Measurements from ENCODE around the gene TSPEAR. TPM values are rescaled to one million over a fixed set of nuclear protein-coding genes. Genes with fewer than 3 reads are reported as not detected.
A peak's percentile ranks its signal among the peaks of the same experiment; 100 is the strongest.

Gene TSPEAR
- total and polyA plus RNA-seq, 2 of the 13 experiments (the other 11 are each of a cell fraction or from before 2014, with no cell fraction given) = 0.07 to 0.32 TPM

DNA sequence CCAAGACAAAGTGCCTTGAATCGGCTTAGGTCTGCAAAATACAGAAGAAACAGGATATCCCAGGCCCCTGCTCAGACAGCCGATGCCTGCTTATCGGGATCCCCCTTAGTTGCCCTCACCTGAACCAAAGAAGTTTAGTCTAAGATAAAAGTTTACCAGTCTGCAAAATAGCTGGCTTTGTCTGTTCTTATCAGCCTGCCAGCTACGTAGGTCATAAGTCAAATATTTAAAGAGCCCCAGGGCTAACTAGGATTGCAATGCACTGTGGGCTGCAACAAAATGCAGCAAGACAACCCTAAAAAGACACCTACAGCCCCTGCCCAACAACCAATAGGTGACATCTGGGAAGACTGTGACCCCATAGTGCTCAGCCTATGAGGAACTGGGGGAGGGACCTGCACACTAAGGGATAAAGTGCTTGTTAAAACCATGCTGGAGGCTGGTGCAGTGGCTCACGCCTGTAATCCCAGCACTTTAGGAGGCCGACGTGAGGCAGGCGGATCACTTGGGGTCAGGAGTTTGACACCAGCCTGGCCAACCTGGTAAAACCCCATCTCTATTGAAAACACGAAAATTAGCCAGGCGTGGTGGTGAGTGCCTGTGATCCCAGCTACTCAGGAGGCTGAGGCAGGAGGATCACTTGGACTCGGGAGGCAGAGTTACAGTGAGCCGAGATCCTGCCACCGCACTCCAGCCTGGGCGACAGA is 228.6 kb downstream of the TSPEAR start (continued):
- TF ChIP-seq CEBPB (IDR thresholded peaks at IDR 0.05; ENCODE audit: borderline replicate concordance, low read depth, low read length) (0 out of 2 replicates have a peak, but pooled peaks have one; percentile 2), HMGXB4 (CRISPR knock-in tag; IDR thresholded peaks at IDR 0.05; ENCODE audit: borderline replicate concordance in 1 of 2, low read depth in 1 of 2) (peak in 1 of 2 experiments; percentile 44; a peak in 1 of 4 replicates), TOPORS (CRISPR knock-in tag; IDR thresholded peaks at IDR 0.05) (0 out of 2 replicates have a peak, but pooled peaks have one; percentile 55), ZBTB10 (CRISPR knock-in tag; IDR thresholded peaks at IDR 0.05; ENCODE audit: borderline replicate concordance) (no peak; the same call in 1 of the 2 replicates), ZBTB1 (CRISPR knock-in tag; IDR thresholded peaks at IDR 0.05; ENCODE audit: borderline replicate concordance) (no peak), MTA1 (CRISPR knock-in tag; IDR thresholded peaks at IDR 0.05; ENCODE audit: borderline replicate concordance) (peak; percentile 72), ZNF788 (CRISPR knock-in tag; IDR thresholded peaks at IDR 0.05; ENCODE audit: borderline replicate concordance) (0 out of 2 replicates have a peak, but pooled peaks have one; percentile 24), JUND (CRISPR knock-in tag; IDR thresholded peaks at IDR 0.05) (no peak), ZNF615 (CRISPR knock-in tag; IDR thresholded peaks at IDR 0.05; ENCODE audit: borderline replicate concordance) (no peak), CBX5 (CRISPR knock-in tag; IDR thresholded peaks at IDR 0.05; ENCODE audit: borderline replicate concordance) (no peak), RNF2 (conservative IDR thresholded peaks at IDR 0.05; ENCODE audit: low read depth) (peak; percentile 57; the same call in 1 of the 2 replicates), ZNF7 (CRISPR knock-in tag; IDR thresholded peaks at IDR 0.05) (no peak), ARNTL (CRISPR knock-in tag; IDR thresholded peaks at IDR 0.05) (peak; percentile 69; the same call in 1 of the 2 replicates), AKNA (CRISPR knock-in tag; IDR thresholded peaks at IDR 0.05; ENCODE audit: borderline replicate concordance) (no peak), TCF7 (IDR thresholded peaks at IDR 0.05; ENCODE audit: low read depth) (no peak)
